Raji (cell line): ENCODE measurements around the gene APOLD1.

ENCODE experiments used
- POLR2A ChIP-seq: IDR thresholded peaks from 2 replicates; pipeline ENCODE4 v1.6.1; 2011; ENCODE audit warnings: low read depth, low read length, control low read depth; ENCODE audit not compliant: insufficient read depth

The APOLD1 gene

DNA sequence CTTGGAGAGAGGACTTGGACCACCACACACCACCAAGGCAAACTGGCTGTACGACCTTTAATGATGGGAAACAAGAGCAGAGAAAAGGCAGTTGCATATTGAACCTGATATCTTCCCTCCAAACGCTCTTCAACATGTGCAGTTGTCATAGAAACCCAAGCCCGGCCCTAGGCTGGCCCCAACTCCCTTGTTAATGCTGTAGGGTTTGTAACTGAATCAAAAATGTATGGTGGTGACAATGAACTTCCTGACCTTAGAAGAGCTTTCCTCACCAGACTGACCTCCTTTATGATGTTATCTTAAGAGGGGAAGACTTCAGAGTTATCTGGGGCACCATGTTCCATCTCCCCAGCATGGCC, 12.3 kb downstream of the APOLD1 start:
- no peak for TF ChIP-seq POLR2A

DNA sequence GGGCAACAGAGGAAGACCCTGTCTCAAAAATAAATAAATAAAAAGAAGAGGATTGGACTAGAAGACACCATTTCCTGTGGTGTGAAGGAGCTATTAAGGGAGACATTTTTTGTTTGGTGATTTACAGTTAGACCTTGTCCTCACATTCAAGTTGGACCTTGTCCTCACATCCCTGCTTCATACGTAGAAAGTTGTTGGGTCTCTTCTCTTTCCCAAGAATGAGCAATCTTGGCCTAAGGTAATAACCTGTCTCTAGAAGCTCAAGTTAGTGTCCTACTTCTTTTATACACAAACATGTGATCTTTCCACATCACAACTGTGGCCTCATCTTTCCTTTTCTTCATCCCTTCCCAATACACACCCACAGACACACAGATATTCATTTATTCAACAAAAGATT, 13.0 kb downstream of the APOLD1 start:
- no peak for TF ChIP-seq POLR2A

DNA sequence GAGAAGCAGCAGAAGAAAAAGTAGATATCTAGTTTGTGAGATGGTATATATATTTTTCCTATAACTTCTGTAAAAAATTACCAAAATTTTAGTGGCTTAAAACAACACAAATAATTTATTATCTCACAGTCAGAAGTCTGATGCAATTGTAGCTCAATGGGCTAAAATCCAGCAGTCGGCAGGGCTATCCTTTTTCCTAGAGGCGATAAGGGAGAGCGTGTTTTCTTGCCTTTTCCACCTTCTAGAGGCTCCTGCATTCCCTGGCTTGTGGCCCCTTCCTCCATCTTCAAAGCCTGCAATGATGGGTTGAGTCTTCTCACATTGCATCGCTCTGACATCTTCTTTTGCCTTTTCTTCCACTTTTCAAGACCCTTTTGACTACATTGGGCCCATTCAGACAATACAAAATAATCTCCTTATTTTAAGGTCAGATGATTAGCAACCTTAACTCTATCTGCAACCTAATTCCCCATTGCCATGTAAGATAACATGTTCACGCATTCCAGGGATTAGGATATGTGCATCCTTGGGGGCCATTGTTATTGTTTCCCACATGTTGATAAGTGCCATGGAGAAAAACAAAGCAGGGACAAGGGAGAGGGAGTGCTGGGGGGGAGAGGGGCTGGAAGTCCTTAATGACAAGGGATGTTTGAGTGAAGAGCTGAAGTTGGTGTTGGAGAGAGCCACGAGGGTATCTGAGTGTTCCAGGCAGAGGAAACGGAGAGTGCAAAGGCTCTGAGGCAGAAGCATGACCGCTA, 13.9 kb downstream of the APOLD1 start:
- no peak for TF ChIP-seq POLR2A

DNA sequence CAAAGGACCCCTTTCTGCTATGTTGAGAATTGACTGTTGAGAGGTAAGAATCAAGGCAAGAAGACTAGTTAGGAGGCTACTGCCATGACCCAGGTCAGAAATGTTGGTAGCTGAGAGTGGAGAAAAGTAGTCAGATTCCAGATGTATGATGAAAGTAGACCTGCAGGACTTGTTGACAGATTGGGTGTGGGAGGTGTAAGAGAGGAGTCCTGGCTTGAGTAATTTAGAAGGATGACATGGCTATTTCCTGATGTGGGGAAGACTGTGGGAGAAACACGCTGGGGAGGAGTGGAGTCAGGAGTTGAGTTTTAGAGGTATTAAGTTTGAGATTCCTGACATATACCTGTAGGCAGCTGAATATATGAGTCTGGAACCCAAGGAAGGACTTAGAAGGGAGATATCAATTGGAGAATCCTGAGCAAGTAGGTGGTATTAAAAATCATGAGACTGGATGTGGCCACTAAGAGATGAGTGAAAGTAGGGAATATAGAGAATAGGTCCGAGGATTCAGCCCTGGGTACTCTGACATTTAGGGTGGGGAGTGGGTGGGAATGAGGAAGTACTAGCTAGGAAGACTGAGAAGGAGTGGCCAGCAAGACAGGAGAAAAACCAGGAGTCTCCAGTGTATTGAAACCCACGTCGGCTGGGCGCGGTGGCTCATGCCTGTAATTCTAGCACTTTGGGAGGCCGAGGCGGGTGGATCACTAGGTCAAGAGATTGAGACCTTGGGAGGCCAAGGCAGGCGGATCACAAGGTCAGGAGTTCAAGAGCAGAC, 15.1 kb downstream of the APOLD1 start:
- TF ChIP-seq POLR2A, result no peak

DNA sequence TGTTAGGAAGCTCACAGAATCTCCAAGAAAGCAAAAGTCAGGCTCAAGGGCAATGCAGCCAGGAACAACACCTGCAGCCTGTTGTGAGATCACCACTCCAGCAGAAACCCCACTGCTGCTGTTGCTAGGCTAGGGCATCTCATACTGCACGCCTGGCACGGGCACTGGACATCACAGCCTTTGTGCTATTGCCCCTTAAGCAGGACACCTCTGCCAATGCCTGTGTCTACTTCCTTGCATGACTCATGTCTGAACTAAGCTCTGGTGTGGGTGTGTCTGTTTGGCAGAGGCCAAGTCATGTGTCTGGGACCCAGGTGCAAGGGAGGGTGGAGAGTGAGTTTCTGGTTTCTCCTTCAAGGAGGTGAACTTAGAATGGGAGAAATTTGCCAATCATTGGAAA, 17.7 kb downstream of the APOLD1 start:
- TF ChIP-seq POLR2A, result no peak

DNA sequence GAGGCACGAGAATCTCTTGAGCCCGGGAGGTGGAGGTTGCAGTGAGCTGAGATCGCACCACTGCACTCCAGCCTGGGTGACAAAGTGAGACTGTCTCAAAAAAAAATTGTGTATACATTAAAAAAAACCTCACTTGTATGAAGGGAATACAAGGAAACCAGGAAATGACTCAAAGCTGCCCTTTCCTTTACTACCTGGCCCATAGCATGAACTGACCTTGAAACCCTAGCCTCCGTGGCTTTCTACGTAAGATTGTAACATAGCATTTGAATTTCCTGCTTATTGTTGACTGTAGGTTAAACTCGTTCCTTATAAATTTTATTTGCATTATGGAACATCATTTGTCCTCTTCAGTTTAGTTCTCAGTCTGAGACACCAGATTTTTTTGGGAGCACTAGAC, 18.6 kb downstream of the APOLD1 start:
- TF ChIP-seq POLR2A, result no peak

DNA sequence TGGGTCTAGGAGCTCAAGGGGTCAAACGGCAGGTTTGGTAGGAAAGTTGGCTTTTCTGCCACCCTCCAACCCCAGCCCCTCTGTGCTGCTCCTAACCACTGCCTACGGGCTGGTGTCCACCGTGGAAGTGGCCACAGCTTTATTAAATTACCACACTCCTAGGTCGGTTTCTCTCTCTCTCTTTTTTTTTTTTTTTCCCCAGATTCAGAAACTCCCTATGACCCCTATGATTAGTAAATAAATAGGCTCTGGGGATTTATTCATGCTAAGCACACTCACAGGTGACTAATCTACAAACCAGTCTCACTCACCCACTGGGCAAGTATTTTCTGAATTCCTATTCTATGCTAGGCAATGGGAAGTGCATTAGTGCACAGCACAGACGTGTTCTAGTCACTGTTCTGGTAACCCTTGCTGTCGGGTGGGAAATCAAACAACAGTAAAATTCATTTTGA, 19.0 kb downstream of the APOLD1 start:
- TF ChIP-seq POLR2A, result no peak

DNA sequence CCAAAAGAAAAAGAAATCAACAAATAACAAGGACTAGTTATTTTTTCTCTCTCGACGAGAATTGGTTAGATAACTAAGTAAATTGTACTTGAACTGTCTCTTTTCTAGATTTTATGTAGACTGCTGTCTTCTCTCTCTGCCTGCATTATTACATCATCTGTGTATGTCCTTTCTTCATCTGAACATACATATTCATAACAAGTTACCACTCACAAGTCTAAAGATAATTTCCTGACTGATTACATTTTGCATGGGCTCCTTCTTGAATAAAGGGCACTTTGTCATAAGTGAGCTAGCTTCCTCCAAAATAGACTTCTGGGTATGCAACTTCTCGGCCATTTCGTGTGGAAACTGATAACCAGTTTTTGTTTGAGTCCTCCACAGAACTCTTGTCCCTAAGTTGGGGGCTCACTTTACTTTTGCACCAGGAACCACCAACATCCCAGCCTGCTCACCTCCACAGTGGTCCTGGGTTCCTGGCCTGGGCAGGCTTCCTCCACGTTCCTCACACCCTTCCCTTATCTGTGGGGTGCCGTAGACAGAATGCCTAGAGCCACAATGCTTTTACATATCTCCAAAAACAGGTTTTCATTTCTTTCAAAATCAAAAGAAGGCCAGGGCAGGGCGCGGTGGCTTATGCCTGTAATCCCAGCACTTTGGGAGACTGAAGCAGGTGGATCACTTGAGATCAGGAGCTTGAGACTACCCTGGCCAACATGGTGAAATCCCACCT, 21.5 kb downstream of the APOLD1 start:
- no peak for TF ChIP-seq POLR2A

DNA sequence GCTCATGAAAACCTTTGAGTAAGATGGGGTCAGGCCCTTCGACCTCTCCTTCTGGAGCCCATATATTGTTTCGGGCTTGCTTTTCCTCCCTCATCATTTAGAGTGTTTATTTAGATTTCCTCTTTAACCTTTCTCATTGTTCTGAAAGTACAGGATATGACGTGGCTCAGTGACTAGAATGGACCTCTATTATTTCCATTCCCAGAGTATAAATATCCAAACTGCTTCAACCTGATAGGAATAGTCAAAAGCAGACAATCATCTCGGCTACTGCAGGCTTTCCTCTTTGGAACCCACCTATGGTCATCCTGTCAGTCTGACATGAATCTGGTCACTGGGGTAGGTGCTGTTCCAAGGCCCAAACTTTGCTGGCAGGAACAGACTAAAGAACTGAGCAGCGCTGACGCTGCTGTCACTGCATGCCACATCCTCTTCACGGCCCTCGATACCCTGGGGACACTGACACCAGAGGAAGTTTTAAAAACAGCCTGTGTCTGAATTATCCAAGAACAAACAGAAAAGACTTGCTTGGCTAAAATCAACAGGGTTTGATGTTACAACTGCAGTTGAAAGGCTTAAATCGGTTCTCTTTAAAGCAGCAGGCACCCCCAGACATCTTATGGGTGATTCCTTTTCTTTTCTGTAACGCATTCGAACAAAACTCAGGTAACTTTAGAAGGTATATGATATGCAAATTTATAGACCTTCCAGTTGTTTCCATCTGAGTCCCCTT, 22.7 kb downstream of the APOLD1 start:
- no peak for TF ChIP-seq POLR2A

DNA sequence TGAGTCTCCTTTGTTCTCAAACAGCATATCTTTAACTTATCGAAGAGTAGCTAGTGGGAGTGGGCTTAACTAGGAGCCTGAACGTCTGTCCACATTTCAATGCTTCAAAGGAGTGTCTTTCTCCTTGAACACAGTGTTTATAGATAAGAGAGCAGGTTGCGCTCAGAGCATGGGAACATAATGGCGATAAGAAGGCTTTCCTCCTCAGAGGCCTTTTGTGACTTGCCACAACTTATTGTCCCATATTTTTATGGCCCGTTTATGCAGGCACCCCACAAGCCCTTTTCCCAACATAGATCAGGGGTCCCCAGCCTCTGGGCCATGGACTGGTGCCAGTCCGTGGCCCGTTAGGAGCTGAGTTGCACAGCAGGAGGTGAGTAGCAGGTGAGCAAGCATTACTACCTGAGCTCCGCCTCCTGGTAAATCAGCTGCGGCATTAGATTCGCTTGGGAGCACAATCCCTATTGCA, 25.1 kb downstream of the APOLD1 start:
- no peak for TF ChIP-seq POLR2A

DNA sequence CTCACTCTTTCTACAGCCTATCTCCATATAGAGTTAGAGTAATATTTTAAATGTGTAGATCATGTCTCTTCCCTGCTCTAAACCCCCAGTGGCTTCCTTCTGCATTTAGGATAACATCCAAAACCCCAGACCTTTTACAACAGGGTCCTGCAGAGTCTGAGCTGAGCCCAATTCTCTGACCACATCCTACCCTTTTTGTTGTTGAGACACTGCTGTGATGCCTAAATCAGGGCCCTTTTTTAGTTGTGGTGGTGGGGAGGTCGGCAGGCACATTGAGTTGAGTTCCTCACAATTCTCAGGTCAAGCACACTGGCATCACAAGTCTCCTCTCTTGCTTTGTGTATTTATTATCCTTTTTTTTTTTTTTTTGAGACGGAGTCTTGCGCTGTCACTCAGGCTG, 25.9 kb downstream of the APOLD1 start:
- TF ChIP-seq POLR2A, result no peak

DNA sequence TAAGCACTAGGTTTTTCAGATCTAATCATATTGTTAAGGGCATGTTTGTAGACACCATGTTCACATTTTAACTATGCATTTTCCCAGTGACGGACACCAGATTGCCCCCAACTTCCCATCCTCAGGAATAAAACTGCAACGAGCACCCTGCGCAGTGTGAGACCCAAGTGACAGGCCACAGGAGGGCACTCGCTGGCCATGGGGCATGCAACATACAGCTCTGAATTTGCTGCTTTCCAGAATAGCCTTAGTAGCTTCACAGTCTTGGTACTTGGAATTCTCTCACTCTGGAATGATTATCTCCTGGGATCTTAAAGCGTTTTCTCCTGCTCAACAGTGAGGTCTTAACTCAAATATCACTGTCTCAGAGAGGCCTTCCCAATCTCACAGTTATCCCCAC, 26.7 kb downstream of the APOLD1 start:
- no peak for TF ChIP-seq POLR2A

DNA sequence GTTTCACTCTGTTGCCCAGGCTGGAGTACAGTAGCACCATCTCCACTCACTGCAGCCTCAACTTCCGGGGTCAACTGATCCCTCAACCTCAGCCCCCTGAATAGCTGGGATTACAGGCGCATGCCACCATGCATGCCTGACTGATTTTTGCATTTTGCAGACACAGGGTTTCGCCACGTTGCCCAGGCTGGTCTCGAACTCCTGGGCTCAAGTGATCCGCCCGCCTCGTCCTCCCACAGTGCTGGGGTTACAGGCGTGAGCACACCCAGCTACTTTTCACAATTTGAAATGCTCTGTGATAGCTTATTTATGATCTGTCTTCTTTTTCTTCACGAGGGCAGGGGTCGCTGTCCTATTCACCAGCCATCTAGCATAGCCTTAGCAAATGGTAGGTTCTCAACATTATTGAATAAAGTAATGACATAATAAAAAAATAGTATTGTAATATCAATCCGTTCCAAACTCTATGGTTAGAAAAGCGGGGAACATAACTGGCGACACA, 27.2 kb downstream of the APOLD1 start:
- no peak for TF ChIP-seq POLR2A

DNA sequence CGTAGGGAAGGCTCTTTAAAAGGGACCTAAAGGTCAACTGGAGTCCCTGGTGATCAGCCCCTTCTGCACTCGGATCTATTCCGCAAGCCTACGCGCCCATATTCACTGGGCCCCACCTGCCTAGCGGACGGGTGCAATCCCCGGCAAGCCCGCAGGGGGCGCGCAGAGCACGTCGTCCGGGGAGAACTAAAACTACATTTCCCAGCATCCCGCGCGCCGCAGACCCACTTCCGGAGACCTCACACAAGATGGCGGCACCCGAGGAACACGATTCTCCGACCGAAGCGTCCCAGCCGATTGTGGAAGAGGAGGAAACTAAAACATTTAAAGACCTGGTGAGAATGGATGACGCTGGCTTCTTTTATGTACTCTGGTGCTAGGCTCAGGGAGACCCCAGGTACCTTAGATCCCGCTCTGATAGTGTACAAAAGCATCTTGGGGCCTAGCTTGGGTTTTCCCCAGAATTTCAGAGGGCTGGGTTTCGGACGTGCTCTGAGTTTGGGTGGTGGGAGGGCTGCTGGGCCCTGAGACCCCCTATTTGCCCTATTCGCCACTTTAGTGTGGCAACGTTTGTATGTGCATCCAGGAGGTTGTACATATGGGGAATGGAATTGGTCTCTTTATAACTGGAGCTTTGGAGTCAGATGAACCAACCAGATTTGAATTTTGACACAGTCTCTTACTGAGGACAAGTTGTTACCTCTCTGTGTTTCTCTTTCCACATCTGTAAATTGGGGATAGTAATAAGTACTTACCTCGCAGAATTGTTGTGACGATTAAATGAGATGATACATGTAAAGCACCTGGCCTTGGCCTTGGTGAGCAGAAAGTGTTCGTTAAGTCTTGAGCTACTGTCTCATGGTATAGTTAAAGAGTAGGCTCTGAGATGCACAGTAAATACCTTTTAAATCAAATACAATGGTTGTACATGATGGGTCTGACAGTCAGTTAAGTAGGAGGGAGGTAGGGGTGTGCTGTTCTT, 28.0 kb downstream of the APOLD1 start, which contains the start of gene DDX47:
Gene DDX47, plus strand, starts transcription at position 227 of the 982 bp plus-strand sequence. Its CDS starts 22 bp downstream, at position 249.
- peak; percentile 79 for TF ChIP-seq POLR2A
